ACC112 (cell line): Measurements from ENCODE around the gene RFLNA.

ENCODE experiments used
- H2AFZ ChIP-seq: fragments of 200-600 bp; sonication (generic); one replicate; pipeline ENCODE4 v1.6.0; 2017; ENCODE audit warnings: antibody characterized with exemption, low read length; ENCODE audit not compliant: unreplicated experiment
- H3K27ac ChIP-seq: fragments of 200-600 bp; sonication (generic); 2 replicates; pipeline ENCODE4 v1.5.1; 2014; ENCODE audit warnings: low read depth, mild to moderate bottlenecking, antibody characterized with exemption, low read length, moderate library complexity
- H3K27me3 ChIP-seq: fragments of 200-600 bp; sonication (generic); 2 replicates; pipeline ENCODE4 v1.6.1; 2014; ENCODE audit warnings: mild to moderate bottlenecking, antibody characterized with exemption, low read length, moderate library complexity, mixed read lengths; ENCODE audit not compliant: insufficient read depth
- H3K36me3 ChIP-seq: fragments of 200-600 bp; sonication (generic); 2 replicates; pipeline ENCODE4 v1.6.1; 2016; ENCODE audit warnings: mild to moderate bottlenecking, antibody characterized with exemption, low read length, moderate library complexity, mixed read lengths; ENCODE audit not compliant: insufficient read depth
- H3K4me1 ChIP-seq: fragments of 200-600 bp; sonication (generic); one replicate; pipeline ENCODE4 v1.6.1; 2016; ENCODE audit warnings: low read length, mixed read lengths; ENCODE audit not compliant: insufficient read depth, unreplicated experiment, control insufficient read depth
- H3K4me3 ChIP-seq: fragments of 200-600 bp; sonication (generic); 2 replicates; pipeline ENCODE4 v1.5.1; 2014; ENCODE audit warnings: mild to moderate bottlenecking, low read depth, low read length
- H3K79me2 ChIP-seq: fragments of 200-600 bp; sonication (generic); one replicate; pipeline ENCODE4 v1.6.0; 2016; ENCODE audit warnings: low read length; ENCODE audit not compliant: control insufficient read depth, unreplicated experiment, insufficient read depth

The RFLNA gene

GRCh38 chr12:124294780-124295341 lies at the start of gene RFLNA:
RFLNA (plus strand) TSS chr12:124295093; CDS start chr12:124295430, 337 bp downstream.
- Histone ChIP-seq H3K36me3 (no peaks in the 10 kb centered on the region), H3K27me3 (peaks cover 38% of the 10 kb centered on the region), H2AFZ (no peak within 1 kb of the TSS), H3K4me3 (peak within 1 kb of the TSS; percentile 66), H3K4me1 (peaks cover 2% of the 10 kb centered on the region), H3K79me2 (no peaks in the 10 kb centered on the region), H3K27ac (no peak within 1 kb of the TSS)

- H2AFZ ChIP-seq, result no peak overlapping the region
- H3K27me3 ChIP-seq, result peaks cover 13% of the 10 kb centered on the region
- no peaks in the 10 kb centered on the region for H3K36me3 ChIP-seq
- H3K4me1 ChIP-seq, result no peaks in the 10 kb centered on the region
- no peak overlapping the region for H3K27ac ChIP-seq
- H3K79me2 ChIP-seq, result no peaks in the 10 kb centered on the region
- H3K4me3 ChIP-seq, result no peak overlapping the region
These were observed 47.6 kb upstream of the RFLNA start for GRCh38 chr12:124247331-124247730.

GRCh38 chr12:124248941-124249825 lies 45.7 kb upstream of the RFLNA start:
- Histone ChIP-seq H3K4me1 (no peaks in the 10 kb centered on the region), H3K36me3 (no peaks in the 10 kb centered on the region), H2AFZ (no peak overlapping the region), H3K27ac (no peak overlapping the region), H3K79me2 (no peaks in the 10 kb centered on the region), H3K4me3 (no peak overlapping the region), H3K27me3 (peaks cover 13% of the 10 kb centered on the region)

GRCh38 chr12:124251186-124251585 lies 43.7 kb upstream of the RFLNA start:
- no peaks in the 10 kb centered on the region for H3K4me1 ChIP-seq
- peaks cover 15% of the 10 kb centered on the region for H3K27me3 ChIP-seq
- no peak overlapping the region for H2AFZ ChIP-seq
- H3K27ac ChIP-seq, result no peak overlapping the region
- H3K79me2 ChIP-seq, result no peaks in the 10 kb centered on the region
- no peak overlapping the region for H3K4me3 ChIP-seq
- no peaks in the 10 kb centered on the region for H3K36me3 ChIP-seq

GRCh38 chr12:124252964-124253363 lies 41.9 kb upstream of the RFLNA start:
- H3K27me3 ChIP-seq, result peaks cover 17% of the 10 kb centered on the region; the same call in 1 of the 2 replicates
- no peaks in the 10 kb centered on the region for H3K79me2 ChIP-seq
- no peaks in the 10 kb centered on the region for H3K36me3 ChIP-seq
- no peak overlapping the region for H3K27ac ChIP-seq
- no peak overlapping the region for H2AFZ ChIP-seq
- H3K4me1 ChIP-seq, result no peaks in the 10 kb centered on the region
- H3K4me3 ChIP-seq, result no peak overlapping the region

GRCh38 chr12:124254126-124254525 lies 40.8 kb upstream of the RFLNA start:
- Histone ChIP-seq H2AFZ (no peak overlapping the region), H3K79me2 (no peaks in the 10 kb centered on the region), H3K36me3 (no peaks in the 10 kb centered on the region), H3K27me3 (peaks cover 21% of the 10 kb centered on the region), H3K4me1 (no peaks in the 10 kb centered on the region), H3K27ac (no peak overlapping the region), H3K4me3 (no peak overlapping the region)

GRCh38 chr12:124259154-124260066 lies 35.5 kb upstream of the RFLNA start:
- Histone ChIP-seq H3K27ac (no peak overlapping the region), H2AFZ (no peak overlapping the region), H3K4me3 (no peak overlapping the region), H3K79me2 (no peaks in the 10 kb centered on the region), H3K36me3 (no peaks in the 10 kb centered on the region), H3K4me1 (no peaks in the 10 kb centered on the region), H3K27me3 (peaks cover 34% of the 10 kb centered on the region)

- H3K79me2 ChIP-seq, result no peaks in the 10 kb centered on the region
- H3K4me1 ChIP-seq, result no peaks in the 10 kb centered on the region
- H2AFZ ChIP-seq, result no peak overlapping the region
- no peaks in the 10 kb centered on the region for H3K36me3 ChIP-seq
- peaks cover 26% of the 10 kb centered on the region for H3K27me3 ChIP-seq
- H3K27ac ChIP-seq, result no peak overlapping the region
- no peak overlapping the region for H3K4me3 ChIP-seq
These were observed 33.0 kb upstream of the RFLNA start for GRCh38 chr12:124261885-124262284.

GRCh38 chr12:124264089-124264795 lies 30.7 kb upstream of the RFLNA start:
- H3K4me3 ChIP-seq, result no peak overlapping the region
- no peak overlapping the region for H3K27ac ChIP-seq
- H3K4me1 ChIP-seq, result no peaks in the 10 kb centered on the region
- H2AFZ ChIP-seq, result no peak overlapping the region
- no peaks in the 10 kb centered on the region for H3K79me2 ChIP-seq
- H3K36me3 ChIP-seq, result no peaks in the 10 kb centered on the region
- peaks cover 18% of the 10 kb centered on the region for H3K27me3 ChIP-seq

- H3K4me1 ChIP-seq, result no peaks in the 10 kb centered on the region
- no peaks in the 10 kb centered on the region for H3K36me3 ChIP-seq
- no peak overlapping the region for H2AFZ ChIP-seq
- peaks cover 12% of the 10 kb centered on the region for H3K27me3 ChIP-seq
- no peak overlapping the region for H3K27ac ChIP-seq
- no peak overlapping the region for H3K4me3 ChIP-seq
- H3K79me2 ChIP-seq, result no peaks in the 10 kb centered on the region
These were observed 30.0 kb upstream of the RFLNA start for GRCh38 chr12:124264879-124265278.
